ENCODE data around the gene PHKG2. TPM values are rescaled to one million over a fixed set of nuclear protein-coding genes. Genes with fewer than 3 reads are reported as not detected.

The PHKG2 gene
- total and polyA plus RNA-seq, 4 donors = 12.2 to 37.4 (median 31.7) TPM

GRCh38 chr16:30773826-30774225 lies 25.6 kb downstream of the PHKG2 start:
- Histone ChIP-seq H3K36me3 (ENCODE audit: control insufficient read depth in 4 of 4, insufficient read depth in 4 of 4, low read length in 4 of 4) (peaks cover 4 to 49% (median 27%) of the 10 kb centered on the region in 4 donors), H3K4me1 (ENCODE audit: control insufficient read depth in 5 of 5, insufficient read depth in 5 of 5, low read length in 5 of 5) (peaks cover 0 to 11% (median 2%) of the 10 kb centered on the region in 5 donors), H3K4me3 (no peak overlapping the region), H3K9ac (ENCODE audit: insufficient read depth in 1 of 2, low read length in 2 of 2) (no peak overlapping the region), H3K9me3 (ENCODE audit: control insufficient read depth in 4 of 4, insufficient read depth in 3 of 4, low read length in 3 of 4) (no peaks in the 10 kb centered on the region), H3K27ac (ENCODE audit: low read depth in 1 of 2, low read length in 1 of 2) (no peak overlapping the region), H3K27me3 (ENCODE audit: control insufficient read depth in 3 of 3, insufficient read depth in 3 of 3, low read length in 2 of 3) (no peaks in the 10 kb centered on the region)
- WGBS, 2 donors = 66 to 76% methylated on average over 14 of the region's 14 CpGs
- no peak for ATAC-seq (ENCODE audit: insufficient read depth, low FRiP score)
- DNase-seq = no peak
- TF ChIP-seq CTCF (IDR thresholded peaks at IDR 0.05; ENCODE audit: control extremely low read depth, extremely low read depth) = no peak

- no peak for DNase-seq
- no peak for ATAC-seq (ENCODE audit: insufficient read depth, low FRiP score)
- TF ChIP-seq CTCF (IDR thresholded peaks at IDR 0.05; ENCODE audit: control extremely low read depth, extremely low read depth) = no peak
- 62 to 75% methylated on average over 8 of the region's 8 CpGs for WGBS, 2 donors
- peak overlapping the region in 1 of 2 donors; percentile 13 for H3K9ac ChIP-seq (ENCODE audit: insufficient read depth in 1 of 2, low read length in 2 of 2)
- no peak overlapping the region for H3K4me3 ChIP-seq
- H3K9me3 ChIP-seq (ENCODE audit: control insufficient read depth in 4 of 4, insufficient read depth in 3 of 4, low read length in 3 of 4) = no peaks in the 10 kb centered on the region
- H3K36me3 ChIP-seq (ENCODE audit: control insufficient read depth in 4 of 4, insufficient read depth in 4 of 4, low read length in 4 of 4) = peaks cover 4 to 43% (median 24%) of the 10 kb centered on the region in 4 donors
- H3K27me3 ChIP-seq (ENCODE audit: control insufficient read depth in 3 of 3, insufficient read depth in 3 of 3, low read length in 2 of 3) = no peaks in the 10 kb centered on the region
- peak overlapping the region; percentile 80 for H3K27ac ChIP-seq (ENCODE audit: low read depth in 1 of 2, low read length in 1 of 2)
- peaks cover 0 to 11% (median 2%) of the 10 kb centered on the region in 5 donors for H3K4me1 ChIP-seq (ENCODE audit: control insufficient read depth in 5 of 5, insufficient read depth in 5 of 5, low read length in 5 of 5)
Observed at GRCh38 chr16:30774367-30775130, 26.3 kb downstream of the PHKG2 start.

- no peaks in the 10 kb centered on the region for H3K9me3 ChIP-seq (ENCODE audit: control insufficient read depth in 4 of 4, insufficient read depth in 3 of 4, low read length in 3 of 4)
- peak overlapping the region in 1 of 2 donors; percentile 13 for H3K9ac ChIP-seq (ENCODE audit: insufficient read depth in 1 of 2, low read length in 2 of 2)
- peaks cover 0 to 40% (median 23%) of the 10 kb centered on the region in 4 donors for H3K36me3 ChIP-seq (ENCODE audit: control insufficient read depth in 4 of 4, insufficient read depth in 4 of 4, low read length in 4 of 4)
- H3K4me3 ChIP-seq = peak overlapping the region; percentile 50
- 14 to 15% methylated on average over 15 of the region's 15 CpGs for WGBS, 2 donors
- DNase-seq = no peak
- H3K4me1 ChIP-seq (ENCODE audit: control insufficient read depth in 5 of 5, insufficient read depth in 5 of 5, low read length in 5 of 5) = peaks cover 0 to 11% (median 2%) of the 10 kb centered on the region in 5 donors
- no peak for ATAC-seq (ENCODE audit: insufficient read depth, low FRiP score)
- TF ChIP-seq CTCF (IDR thresholded peaks at IDR 0.05; ENCODE audit: control extremely low read depth, extremely low read depth) = no peak
- H3K27me3 ChIP-seq (ENCODE audit: control insufficient read depth in 3 of 3, insufficient read depth in 3 of 3, low read length in 2 of 3) = no peaks in the 10 kb centered on the region
- peak overlapping the region; percentile 80 for H3K27ac ChIP-seq (ENCODE audit: low read depth in 1 of 2, low read length in 1 of 2)
Observed at GRCh38 chr16:30775131-30775391, 26.8 kb downstream of the PHKG2 start.
